ENCODE measurements around the gene FMNL2. TPM values are rescaled to one million over a fixed set of nuclear protein-coding genes. Genes with fewer than 3 reads are reported as not detected.
A peak's percentile ranks its signal among the peaks of the same experiment; 100 is the strongest.

Gene FMNL2
- total RNA-seq, 1 experiment from 2014 or later = 28.1 TPM

DNA sequence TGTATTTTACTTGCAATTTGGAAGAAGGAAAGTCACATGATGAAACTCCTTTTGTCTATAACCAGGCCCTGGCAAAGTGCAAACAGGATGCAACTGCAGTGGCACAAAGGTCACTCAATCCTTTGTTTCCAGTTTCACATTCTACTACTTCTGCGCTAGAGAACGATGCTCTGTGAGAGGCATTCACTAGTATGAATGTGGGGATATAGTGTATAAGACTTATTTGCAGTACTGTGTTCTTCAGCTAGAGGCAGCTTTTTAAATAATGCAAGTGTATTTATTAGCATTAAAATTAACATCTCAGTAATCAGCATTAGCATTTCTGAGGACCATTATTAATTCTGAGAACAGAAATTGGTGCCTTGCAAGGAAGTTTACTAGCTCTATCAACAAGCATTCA is 313.4 kb downstream of the FMNL2 start:
- Histone ChIP-seq H3K27ac (ENCODE audit: low read depth, low read length) (no peak overlapping the region), H3K4me1 (ENCODE audit: control insufficient read depth in 1 of 2, insufficient read depth in 2 of 2, low read length in 2 of 2) (no peaks in the 10 kb centered on the region), H4K20me1 (ENCODE audit: insufficient read depth) (peaks cover 6% of the 10 kb centered on the region), H3K4me2 (ENCODE audit: low read length) (no peak overlapping the region), H3K9me2 (ENCODE audit: insufficient read depth) (no peaks in the 10 kb centered on the region), H3K9ac (ENCODE audit: low read length) (no peak overlapping the region), H3K9me3 (ENCODE audit: control insufficient read depth in 1 of 2, insufficient read depth in 1 of 2, low read depth in 1 of 2, low read length in 2 of 2) (no peaks in the 10 kb centered on the region), H2AFZ (ENCODE audit: low read depth, low read length, poor library complexity, severe bottlenecking) (no peak overlapping the region), H3K27me3 (ENCODE audit: insufficient read depth, low read length) (no peaks in the 10 kb centered on the region), H3K36me3 (ENCODE audit: control insufficient read depth in 1 of 2, insufficient read depth in 2 of 2, low read length in 2 of 2) (peaks cover 8 to 16% of the 10 kb centered on the region in 2 experiments; a peak in 3 of 4 replicates), H3K79me2 (ENCODE audit: insufficient read depth, low read length) (no peaks in the 10 kb centered on the region), H3K4me3 (replicated peaks in 1 of 2; ENCODE audit: low read depth in 1 of 2, low read length in 2 of 2) (no peak overlapping the region)
- DNase-seq (ENCODE audit: low read depth, low spot score) = no peak
- POLR2A ChIA-PET = interaction anchor here (1.2 kb wide), 1 partner anchor 68 kb away, joined by 4 read pairs; the partner anchor contains the start of gene PRPF40A
- ATAC-seq = peak; percentile 51; the same call in 1 of the 2 replicates
- intact Hi-C loops (cut with micrococcal nuclease) = no loop called here
- CTCF ChIA-PET = interaction anchor here (0.7 to 1.8 kb wide), 6 partner anchors 9 to 473 kb away, joined by 3 to 7 read pairs (median 4); partner anchors contain the start of gene STAM2
- RAD21 ChIA-PET (ENCODE audit: low non-redundant PET in 1 of 2, low total read pairs in 2 of 2, uncharacterized antibody in 2 of 2, unreplicated experiment in 2 of 2) = no interaction called here
- BruUV-seq (replicated peaks) = no TSS peak
- TF ChIP-seq ZNF274 (IDR thresholded peaks at IDR 0.05; ENCODE audit: low read depth, low read length) = no peak
- TF ChIP-seq CTCF (IDR thresholded peaks at IDR 0.05 in 2 of 3, conservative IDR thresholded peaks at IDR 0.05 in 1 of 3; ENCODE audit: borderline replicate concordance in 1 of 3, insufficient read depth in 1 of 3, low read depth in 2 of 3, low read length in 2 of 3) = peak in 2 of 3 experiments; percentile 27 to 38; a peak in 3 of 6 replicates
- no peak for TF ChIP-seq RAD21 (IDR thresholded peaks at IDR 0.05; ENCODE audit: low read depth)

DNA sequence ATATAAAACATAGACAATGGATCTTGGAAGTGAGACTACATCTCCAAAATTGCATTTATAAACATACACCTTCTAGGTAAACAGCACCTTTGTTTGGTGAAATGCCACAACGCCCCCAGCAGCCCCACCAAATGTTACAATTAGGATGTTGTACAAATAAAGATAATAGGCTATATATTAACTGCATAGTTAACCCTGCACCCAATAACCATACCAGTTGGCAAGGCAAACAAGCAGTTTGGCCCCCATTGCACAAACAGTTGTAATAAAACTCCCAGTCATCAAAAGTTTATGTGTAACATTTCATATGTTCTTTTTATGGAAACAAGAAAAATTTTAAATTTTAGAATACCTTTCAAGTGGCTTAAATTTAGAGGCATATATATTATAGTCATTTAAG is 315.0 kb downstream of the FMNL2 start:
- RAD21 ChIA-PET (ENCODE audit: low non-redundant PET in 1 of 2, low total read pairs in 2 of 2, uncharacterized antibody in 2 of 2, unreplicated experiment in 2 of 2) = no interaction called here
- intact Hi-C loops (cut with micrococcal nuclease) = no loop called here
- DNase-seq (ENCODE audit: low read depth, low spot score) (no peak), ATAC-seq (no peak)
- Histone ChIP-seq H3K79me2 (ENCODE audit: insufficient read depth, low read length) (no peaks in the 10 kb centered on the region), H3K4me3 (replicated peaks in 1 of 2; ENCODE audit: low read depth in 1 of 2, low read length in 2 of 2) (no peak overlapping the region), H3K27me3 (ENCODE audit: insufficient read depth, low read length) (no peaks in the 10 kb centered on the region), H3K36me3 (ENCODE audit: control insufficient read depth in 1 of 2, insufficient read depth in 2 of 2, low read length in 2 of 2) (peaks cover 10 to 24% of the 10 kb centered on the region in 2 experiments; a peak in 3 of 4 replicates), H3K4me1 (ENCODE audit: control insufficient read depth in 1 of 2, insufficient read depth in 2 of 2, low read length in 2 of 2) (no peaks in the 10 kb centered on the region), H2AFZ (ENCODE audit: low read depth, low read length, poor library complexity, severe bottlenecking) (no peak overlapping the region), H3K4me2 (ENCODE audit: low read length) (no peak overlapping the region), H3K27ac (ENCODE audit: low read depth, low read length) (no peak overlapping the region), H4K20me1 (ENCODE audit: insufficient read depth) (peaks cover 6% of the 10 kb centered on the region), H3K9me2 (ENCODE audit: insufficient read depth) (no peaks in the 10 kb centered on the region), H3K9me3 (ENCODE audit: control insufficient read depth in 1 of 2, insufficient read depth in 1 of 2, low read depth in 1 of 2, low read length in 2 of 2) (no peaks in the 10 kb centered on the region), H3K9ac (ENCODE audit: low read length) (no peak overlapping the region)
- CTCF ChIA-PET = no interaction called here
- no TSS peak for BruUV-seq (replicated peaks)
- POLR2A ChIA-PET = no interaction called here
- no peak for TF ChIP-seq JUND (IDR thresholded peaks at IDR 0.05)
- no peak for TF ChIP-seq SIN3A (IDR thresholded peaks at IDR 0.05; ENCODE audit: low read depth)
- TF ChIP-seq, protein P1, sequence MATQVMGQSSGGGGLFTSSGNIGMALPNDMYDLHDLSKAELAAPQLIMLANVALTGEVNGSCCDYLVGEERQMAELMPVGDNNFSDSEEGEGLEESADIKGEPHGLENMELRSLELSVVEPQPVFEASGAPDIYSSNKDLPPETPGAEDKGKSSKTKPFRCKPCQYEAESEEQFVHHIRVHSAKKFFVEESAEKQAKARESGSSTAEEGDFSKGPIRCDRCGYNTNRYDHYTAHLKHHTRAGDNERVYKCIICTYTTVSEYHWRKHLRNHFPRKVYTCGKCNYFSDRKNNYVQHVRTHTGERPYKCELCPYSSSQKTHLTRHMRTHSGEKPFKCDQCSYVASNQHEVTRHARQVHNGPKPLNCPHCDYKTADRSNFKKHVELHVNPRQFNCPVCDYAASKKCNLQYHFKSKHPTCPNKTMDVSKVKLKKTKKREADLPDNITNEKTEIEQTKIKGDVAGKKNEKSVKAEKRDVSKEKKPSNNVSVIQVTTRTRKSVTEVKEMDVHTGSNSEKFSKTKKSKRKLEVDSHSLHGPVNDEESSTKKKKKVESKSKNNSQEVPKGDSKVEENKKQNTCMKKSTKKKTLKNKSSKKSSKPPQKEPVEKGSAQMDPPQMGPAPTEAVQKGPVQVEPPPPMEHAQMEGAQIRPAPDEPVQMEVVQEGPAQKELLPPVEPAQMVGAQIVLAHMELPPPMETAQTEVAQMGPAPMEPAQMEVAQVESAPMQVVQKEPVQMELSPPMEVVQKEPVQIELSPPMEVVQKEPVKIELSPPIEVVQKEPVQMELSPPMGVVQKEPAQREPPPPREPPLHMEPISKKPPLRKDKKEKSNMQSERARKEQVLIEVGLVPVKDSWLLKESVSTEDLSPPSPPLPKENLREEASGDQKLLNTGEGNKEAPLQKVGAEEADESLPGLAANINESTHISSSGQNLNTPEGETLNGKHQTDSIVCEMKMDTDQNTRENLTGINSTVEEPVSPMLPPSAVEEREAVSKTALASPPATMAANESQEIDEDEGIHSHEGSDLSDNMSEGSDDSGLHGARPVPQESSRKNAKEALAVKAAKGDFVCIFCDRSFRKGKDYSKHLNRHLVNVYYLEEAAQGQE (IDR thresholded peaks at IDR 0.05; ENCODE audit: low read depth) = no peak
- TF ChIP-seq CBX3 (IDR thresholded peaks at IDR 0.05; ENCODE audit: low read depth) = no peak
- TF ChIP-seq ELF1 (IDR thresholded peaks at IDR 0.05; ENCODE audit: borderline replicate concordance, low read depth) = no peak
- no peak for TF ChIP-seq ZBTB33 (IDR thresholded peaks at IDR 0.05; ENCODE audit: extremely low read depth, insufficient replicate concordance, low read length)
- TF ChIP-seq POLR2A (IDR thresholded peaks at IDR 0.05; ENCODE audit: borderline replicate concordance, extremely low read depth, insufficient read depth, insufficient read length) = no peak
- TF ChIP-seq YY1 (IDR thresholded peaks at IDR 0.05; ENCODE audit: extremely low read depth, insufficient replicate concordance, low read depth, low read length) = no peak
- no peak for TF ChIP-seq CEBPB (IDR thresholded peaks at IDR 0.05; ENCODE audit: low read depth)
- TF ChIP-seq EZH2 (IDR thresholded peaks at IDR 0.05) = no peak

All from HCT116 (cell line).